Activated T-helper 2 cell treated with anti-CD3 and anti-CD28 coated beads, Interferon-gamma antibody, Interleukin-2, Interleukin-4, amounts not matched to agents 10 μg/mL and 5 μg/mL and 100 μg/mL, durations not matched to agents 14 hours and 24 hours and 36 hours (primary cell): Measurements from ENCODE around the gene GALNT10. TPM values are rescaled to one million over a fixed set of nuclear protein-coding genes. Genes with fewer than 3 reads are reported as not detected.

Experiments used
- DNase-seq: peaks from one replicate; pipeline ENCODE4 v3.0.0; 2021; ENCODE audit warnings: low spot score
- H3K27ac Mint-ChIP-seq: one replicate; pipeline ENCODE4 v1.8.0; 2021; ENCODE audit warnings: mixed read lengths
- H3K27me3 Mint-ChIP-seq: one replicate; pipeline ENCODE4 v1.8.0; 2021; ENCODE audit warnings: low read depth, mixed read lengths
- H3K36me3 Mint-ChIP-seq: one replicate; pipeline ENCODE4 v1.8.0; 2021; ENCODE audit warnings: low read depth, mixed read lengths
- H3K4me1 Mint-ChIP-seq: one replicate; pipeline ENCODE4 v1.8.0; 2021; ENCODE audit warnings: low read depth, mixed read lengths
- H3K4me3 Mint-ChIP-seq: one replicate; pipeline ENCODE4 v1.8.0; 2021; ENCODE audit warnings: low read depth, mild to moderate bottlenecking, moderate library complexity, mixed read lengths
- H3K9me3 Mint-ChIP-seq: one replicate; pipeline ENCODE4 v1.8.0; 2021; ENCODE audit warnings: mixed read lengths
- intact Hi-C: fragments of 100-400 bp; cut with micrococcal nuclease; formaldehyde crosslinking; loops from one replicate; pipeline ENCODE4 v1.15.1; 2023
- total RNA-seq: library from RNA; stranded (reverse); gene quantifications from 2 replicates; pipeline ENCODE4 v1.2.3, GENCODE V29; 2022

The GALNT10 gene
- total RNA-seq, 1 donor from 2014 or later = 35.5 TPM

- peaks cover 8% of the 10 kb centered on the region for H3K36me3 Mint-ChIP-seq
- intact Hi-C loops = no loop called here
- H3K4me3 Mint-ChIP-seq = no peak overlapping the region
- no peaks in the 10 kb centered on the region for H3K27me3 Mint-ChIP-seq
- H3K9me3 Mint-ChIP-seq = no peaks in the 10 kb centered on the region
- peaks cover 9% of the 10 kb centered on the region for H3K4me1 Mint-ChIP-seq
- H3K27ac Mint-ChIP-seq = no peak overlapping the region
- no peak for DNase-seq
Measured at GRCh38 chr5:154403234-154403633, 212.7 kb downstream of the GALNT10 start.

- no peaks in the 10 kb centered on the region for H3K27me3 Mint-ChIP-seq
- H3K9me3 Mint-ChIP-seq = no peaks in the 10 kb centered on the region
- DNase-seq = no peak
- intact Hi-C loops = loop anchor here (2.0 kb wide), 1 partner anchor 223 kb away; no protein-coding TSS in a partner anchor
- peaks cover 8% of the 10 kb centered on the region for H3K36me3 Mint-ChIP-seq
- peaks cover 9% of the 10 kb centered on the region for H3K4me1 Mint-ChIP-seq
- H3K27ac Mint-ChIP-seq = no peak overlapping the region
- H3K4me3 Mint-ChIP-seq = no peak overlapping the region
Measured at GRCh38 chr5:154403776-154404387, 213.3 kb downstream of the GALNT10 start.

GRCh38 chr5:154405078-154405792 is 214.7 kb downstream of the GALNT10 start:
- H3K4me3 Mint-ChIP-seq = peak overlapping the region; percentile 26
- H3K36me3 Mint-ChIP-seq = peaks cover 8% of the 10 kb centered on the region
- H3K9me3 Mint-ChIP-seq = no peaks in the 10 kb centered on the region
- H3K27me3 Mint-ChIP-seq = no peaks in the 10 kb centered on the region
- peak; percentile 56 for DNase-seq
- intact Hi-C loops = loop anchor here (1.0 to 2.0 kb wide), 3 partner anchors 224 to 431 kb away; no protein-coding TSS in a partner anchor
- peaks cover 9% of the 10 kb centered on the region for H3K4me1 Mint-ChIP-seq
- H3K27ac Mint-ChIP-seq = no peak overlapping the region

- Mint-ChIP-seq H3K4me3 (no peak overlapping the region), H3K4me1 (peaks cover 9% of the 10 kb centered on the region), H3K36me3 (peaks cover 15% of the 10 kb centered on the region), H3K27ac (no peak overlapping the region), H3K27me3 (no peaks in the 10 kb centered on the region), H3K9me3 (no peaks in the 10 kb centered on the region)
- intact Hi-C loops = no loop called here
- no peak for DNase-seq
Measured at GRCh38 chr5:154406231-154406630, 215.7 kb downstream of the GALNT10 start.

GRCh38 chr5:154406826-154407225 is 216.3 kb downstream of the GALNT10 start:
- DNase-seq = no peak
- H3K36me3 Mint-ChIP-seq = peaks cover 21% of the 10 kb centered on the region
- no peaks in the 10 kb centered on the region for H3K9me3 Mint-ChIP-seq
- intact Hi-C loops = no loop called here
- H3K27ac Mint-ChIP-seq = no peak overlapping the region
- no peak overlapping the region for H3K4me3 Mint-ChIP-seq
- H3K27me3 Mint-ChIP-seq = no peaks in the 10 kb centered on the region
- peaks cover 9% of the 10 kb centered on the region for H3K4me1 Mint-ChIP-seq

- Mint-ChIP-seq H3K4me1 (peaks cover 9% of the 10 kb centered on the region), H3K27ac (no peak overlapping the region), H3K27me3 (no peaks in the 10 kb centered on the region), H3K4me3 (no peak overlapping the region), H3K9me3 (no peaks in the 10 kb centered on the region), H3K36me3 (peaks cover 32% of the 10 kb centered on the region)
- intact Hi-C loops = no loop called here
- no peak for DNase-seq
Measured at GRCh38 chr5:154408811-154409210, 218.3 kb downstream of the GALNT10 start.

GRCh38 chr5:154409230-154409840 is 218.8 kb downstream of the GALNT10 start:
- no peak for DNase-seq
- Mint-ChIP-seq H3K36me3 (peaks cover 31% of the 10 kb centered on the region), H3K4me1 (peaks cover 9% of the 10 kb centered on the region), H3K4me3 (no peak overlapping the region), H3K27me3 (no peaks in the 10 kb centered on the region), H3K27ac (no peak overlapping the region), H3K9me3 (no peaks in the 10 kb centered on the region)
- intact Hi-C loops = no loop called here

GRCh38 chr5:154410008-154410407 is 219.5 kb downstream of the GALNT10 start:
- Mint-ChIP-seq H3K4me1 (peaks cover 10% of the 10 kb centered on the region), H3K4me3 (no peak overlapping the region), H3K27ac (no peak overlapping the region), H3K27me3 (no peaks in the 10 kb centered on the region), H3K36me3 (peaks cover 33% of the 10 kb centered on the region), H3K9me3 (no peaks in the 10 kb centered on the region)
- intact Hi-C loops = no loop called here
- DNase-seq = no peak

GRCh38 chr5:154410786-154411185 is 220.3 kb downstream of the GALNT10 start:
- Mint-ChIP-seq H3K27ac (no peak overlapping the region), H3K4me3 (no peak overlapping the region), H3K27me3 (no peaks in the 10 kb centered on the region), H3K36me3 (peaks cover 35% of the 10 kb centered on the region), H3K9me3 (no peaks in the 10 kb centered on the region), H3K4me1 (peaks cover 4% of the 10 kb centered on the region)
- no peak for DNase-seq
- intact Hi-C loops = no loop called here

- no peaks in the 10 kb centered on the region for H3K9me3 Mint-ChIP-seq
- DNase-seq = no peak
- peaks cover 35% of the 10 kb centered on the region for H3K36me3 Mint-ChIP-seq
- intact Hi-C loops = no loop called here
- no peaks in the 10 kb centered on the region for H3K27me3 Mint-ChIP-seq
- H3K4me3 Mint-ChIP-seq = no peak overlapping the region
- peaks cover 4% of the 10 kb centered on the region for H3K4me1 Mint-ChIP-seq
- no peak overlapping the region for H3K27ac Mint-ChIP-seq
Measured at GRCh38 chr5:154411338-154411737, 220.8 kb downstream of the GALNT10 start.

GRCh38 chr5:154412316-154412715 is 221.8 kb downstream of the GALNT10 start:
- Mint-ChIP-seq H3K9me3 (no peaks in the 10 kb centered on the region), H3K27ac (no peak overlapping the region), H3K4me3 (no peak overlapping the region), H3K27me3 (no peaks in the 10 kb centered on the region), H3K36me3 (peaks cover 35% of the 10 kb centered on the region), H3K4me1 (peaks cover 4% of the 10 kb centered on the region)
- intact Hi-C loops = no loop called here
- DNase-seq = no peak

- Mint-ChIP-seq H3K9me3 (no peaks in the 10 kb centered on the region), H3K27me3 (no peaks in the 10 kb centered on the region), H3K36me3 (peaks cover 35% of the 10 kb centered on the region), H3K27ac (no peak overlapping the region), H3K4me1 (peaks cover 4% of the 10 kb centered on the region), H3K4me3 (no peak overlapping the region)
- no peak for DNase-seq
- intact Hi-C loops = no loop called here
Measured at GRCh38 chr5:154412925-154413324, 222.4 kb downstream of the GALNT10 start.

- Mint-ChIP-seq H3K9me3 (no peaks in the 10 kb centered on the region), H3K4me3 (no peak overlapping the region), H3K27ac (no peak overlapping the region), H3K27me3 (no peaks in the 10 kb centered on the region), H3K4me1 (peaks cover 4% of the 10 kb centered on the region), H3K36me3 (peaks cover 38% of the 10 kb centered on the region)
- intact Hi-C loops = no loop called here
- DNase-seq = no peak
Measured at GRCh38 chr5:154415114-154415513, 224.6 kb downstream of the GALNT10 start.
